HG03175 (cell line): ENCODE data around the gene FBXL7.

Source experiments
- ATAC-seq: cut with Tn5 transposase; IDR thresholded peaks from one replicate; pipeline ENCODE4 v1.9.1; 2021; ENCODE audit warnings: mild to moderate bottlenecking, moderate library complexity; ENCODE audit not compliant: unreplicated experiment

FBXL7 gene

GRCh38 chr5:15610216-15610615 is 110.2 kb downstream of the FBXL7 start:
- no peak for ATAC-seq

GRCh38 chr5:15611008-15611407 is 111.0 kb downstream of the FBXL7 start:
- ATAC-seq = no peak

GRCh38 chr5:15612915-15613635 is 113.1 kb downstream of the FBXL7 start:
- ATAC-seq = no peak

GRCh38 chr5:15614679-15615078 is 114.7 kb downstream of the FBXL7 start:
- no peak for ATAC-seq

- no peak for ATAC-seq
These were observed 115.9 kb downstream of the FBXL7 start for GRCh38 chr5:15615859-15616258.

GRCh38 chr5:15618938-15619337 is 119.0 kb downstream of the FBXL7 start:
- ATAC-seq = no peak

GRCh38 chr5:15620501-15620900 is 120.5 kb downstream of the FBXL7 start:
- ATAC-seq = no peak

GRCh38 chr5:15621094-15621493 is 121.1 kb downstream of the FBXL7 start:
- ATAC-seq = no peak

GRCh38 chr5:15623794-15624193 is 123.8 kb downstream of the FBXL7 start:
- ATAC-seq = no peak

GRCh38 chr5:15627109-15627508 is 127.1 kb downstream of the FBXL7 start:
- no peak for ATAC-seq

- no peak for ATAC-seq
These were observed 127.7 kb downstream of the FBXL7 start for GRCh38 chr5:15627647-15628046.

- ATAC-seq = no peak
These were observed 130.5 kb downstream of the FBXL7 start for GRCh38 chr5:15630441-15630840.

GRCh38 chr5:15634591-15635288 is 134.8 kb downstream of the FBXL7 start:
- ATAC-seq = no peak

GRCh38 chr5:15635289-15635616 is 135.3 kb downstream of the FBXL7 start:
- ATAC-seq = no peak

- no peak for ATAC-seq
These were observed 137.4 kb downstream of the FBXL7 start for GRCh38 chr5:15637345-15637744.

- no peak for ATAC-seq
These were observed 137.9 kb downstream of the FBXL7 start for GRCh38 chr5:15637886-15638285.

- ATAC-seq = no peak
These were observed 138.3 kb downstream of the FBXL7 start for GRCh38 chr5:15638296-15638695.

GRCh38 chr5:15639288-15639687 is 139.3 kb downstream of the FBXL7 start:
- no peak for ATAC-seq

- ATAC-seq = no peak
These were observed 140.1 kb downstream of the FBXL7 start for GRCh38 chr5:15640116-15640515.

GRCh38 chr5:15643731-15644130 is 143.8 kb downstream of the FBXL7 start:
- ATAC-seq = no peak

- no peak for ATAC-seq
These were observed 145.6 kb downstream of the FBXL7 start for GRCh38 chr5:15645381-15646160.

- ATAC-seq = no peak
These were observed 146.4 kb downstream of the FBXL7 start for GRCh38 chr5:15646371-15646770.
